Tibial nerve (tissue), 4 donors: ENCODE data around the gene PGLYRP4.
A peak's percentile ranks its signal among the peaks of the same experiment; 100 is the strongest.

Source experiments
- CTCF ChIP-seq, 5 experiments: fragments of 200-600 bp in 3 of 5; fragments of 450-650 bp in 2 of 5; sonication (generic) in 3 of 5; IDR thresholded peaks; one replicate each; pipeline ENCODE4 v1.5.1; 2016 to 2019; ENCODE audit warnings: antibody characterized with exemption in 5 of 5, mild to moderate bottlenecking in 3 of 5, moderate library complexity in 2 of 5
- EP300 ChIP-seq, 2 donors: sonication (generic); formaldehyde crosslinking; IDR thresholded peaks; one replicate each; pipeline ENCODE4 v1.6.1; 2017; ENCODE audit warnings: antibody characterized with exemption in 2 of 2, mild to moderate bottlenecking in 1 of 2
- POLR2A ChIP-seq, 2 donors: fragments of 450-650 bp; IDR thresholded peaks; one replicate each; pipeline ENCODE4 v1.6.1; 2017; ENCODE audit warnings: antibody characterized with exemption in 2 of 2, mild to moderate bottlenecking in 2 of 2, moderate library complexity in 2 of 2

DNA sequence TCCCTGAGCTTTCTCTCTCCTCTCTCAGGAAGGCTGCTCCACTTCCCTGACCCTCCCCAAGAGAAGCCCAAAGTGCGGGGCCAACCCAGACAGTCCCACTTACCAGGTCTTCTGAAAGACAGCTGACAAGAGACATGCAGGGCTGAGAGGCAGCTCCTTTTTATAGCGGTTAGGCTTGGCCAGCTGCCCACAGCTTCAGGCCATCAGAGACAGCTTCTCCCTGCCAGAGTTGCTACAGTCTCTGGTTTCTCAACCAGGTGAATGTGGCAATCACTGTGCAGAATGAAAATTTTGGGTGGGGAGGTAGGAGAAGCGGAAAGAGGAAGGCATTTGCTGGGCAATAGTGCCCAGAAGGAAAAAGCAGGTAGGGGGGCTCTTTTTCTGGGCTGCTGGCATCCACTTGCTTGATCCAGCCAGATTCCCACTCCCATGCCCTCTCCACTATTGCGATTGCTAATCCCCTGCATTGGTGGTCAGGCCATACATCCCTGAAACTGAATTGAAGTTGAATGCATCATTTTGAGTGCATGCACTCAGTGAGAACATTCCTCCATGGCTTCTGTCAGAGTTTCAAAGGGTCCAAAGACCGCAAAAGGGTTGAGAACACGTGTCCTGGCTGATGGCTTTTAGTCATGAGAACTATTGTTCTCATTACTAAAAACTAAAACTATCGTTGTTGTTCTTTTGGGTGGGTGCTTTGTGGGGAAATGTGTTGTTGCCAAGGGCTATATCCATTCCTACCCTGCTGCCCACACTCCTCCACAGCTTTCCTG lies 42.5 kb upstream of the PGLYRP4 start, which contains the start of gene S100A8:
- TF ChIP-seq CTCF (IDR thresholded peaks at IDR 0.05) (no peak), POLR2A (IDR thresholded peaks at IDR 0.05) (no peak), EP300 (IDR thresholded peaks at IDR 0.05) (peak in 1 of 2 donors; percentile 51)
